ENCODE data around the gene ZNF835.

The ZNF835 gene

GRCh38 chr19:56623006-56623405 is 48.6 kb downstream of the ZNF835 start:
- Histone ChIP-seq H3K36me3 (ENCODE audit: insufficient read depth, low read length) (no peaks in the 10 kb centered on the region; the same call in 1 of the 2 replicates), H3K4me1 (ENCODE audit: control insufficient read depth, insufficient read depth, low read length, unreplicated experiment) (no peaks in the 10 kb centered on the region)

GRCh38 chr19:56622374-56622773 is 49.2 kb downstream of the ZNF835 start:
- Histone ChIP-seq H3K79me2 (ENCODE audit: control insufficient read depth, insufficient read depth, low read length, unreplicated experiment) (no peaks in the 10 kb centered on the region), H3K4me1 (ENCODE audit: control insufficient read depth, insufficient read depth, low read length, unreplicated experiment) (no peaks in the 10 kb centered on the region), H3K27ac (ENCODE audit: low read depth, low read length) (no peak overlapping the region), H2AFZ (ENCODE audit: low read length, unreplicated experiment) (no peak overlapping the region), H3K4me3 (ENCODE audit: low read depth, low read length) (no peak overlapping the region), H3K27me3 (ENCODE audit: insufficient read depth, low read length) (no peaks in the 10 kb centered on the region), H3K36me3 (ENCODE audit: insufficient read depth, low read length) (peaks cover 4% of the 10 kb centered on the region)

More at GRCh38 chr19:56623006-56623405, 48.6 kb downstream of the ZNF835 start:
- Histone ChIP-seq H2AFZ (ENCODE audit: low read length, unreplicated experiment) (no peak overlapping the region), H3K27me3 (ENCODE audit: insufficient read depth, low read length) (no peaks in the 10 kb centered on the region), H3K4me3 (ENCODE audit: low read depth, low read length) (no peak overlapping the region), H3K79me2 (ENCODE audit: control insufficient read depth, insufficient read depth, low read length, unreplicated experiment) (no peaks in the 10 kb centered on the region), H3K27ac (ENCODE audit: low read depth, low read length) (no peak overlapping the region)

GRCh38 chr19:56619121-56619520 is 52.4 kb downstream of the ZNF835 start:
- no peaks in the 10 kb centered on the region for H3K4me1 ChIP-seq (ENCODE audit: control insufficient read depth, insufficient read depth, low read length, unreplicated experiment)
- H2AFZ ChIP-seq (ENCODE audit: low read length, unreplicated experiment): no peak overlapping the region
- H3K27ac ChIP-seq (ENCODE audit: low read depth, low read length): no peak overlapping the region
- H3K79me2 ChIP-seq (ENCODE audit: control insufficient read depth, insufficient read depth, low read length, unreplicated experiment): no peaks in the 10 kb centered on the region
- no peaks in the 10 kb centered on the region for H3K27me3 ChIP-seq (ENCODE audit: insufficient read depth, low read length)
- peaks cover 6% of the 10 kb centered on the region for H3K36me3 ChIP-seq (ENCODE audit: insufficient read depth, low read length)
- H3K4me3 ChIP-seq (ENCODE audit: low read depth, low read length): no peak overlapping the region

- Histone ChIP-seq H3K27me3 (ENCODE audit: insufficient read depth, low read length) (no peaks in the 10 kb centered on the region), H3K79me2 (ENCODE audit: control insufficient read depth, insufficient read depth, low read length, unreplicated experiment) (no peaks in the 10 kb centered on the region), H3K27ac (ENCODE audit: low read depth, low read length) (no peak overlapping the region), H3K36me3 (ENCODE audit: insufficient read depth, low read length) (peaks cover 6% of the 10 kb centered on the region), H3K4me1 (ENCODE audit: control insufficient read depth, insufficient read depth, low read length, unreplicated experiment) (no peaks in the 10 kb centered on the region), H3K4me3 (ENCODE audit: low read depth, low read length) (no peak overlapping the region), H2AFZ (ENCODE audit: low read length, unreplicated experiment) (no peak overlapping the region)
Observed at GRCh38 chr19:56617531-56617930, 54.0 kb downstream of the ZNF835 start.

GRCh38 chr19:56613639-56614038 is 57.9 kb downstream of the ZNF835 start:
- Histone ChIP-seq H3K4me1 (ENCODE audit: control insufficient read depth, insufficient read depth, low read length, unreplicated experiment) (no peaks in the 10 kb centered on the region), H3K36me3 (ENCODE audit: insufficient read depth, low read length) (peaks cover 6% of the 10 kb centered on the region), H3K27ac (ENCODE audit: low read depth, low read length) (no peak overlapping the region), H2AFZ (ENCODE audit: low read length, unreplicated experiment) (no peak overlapping the region), H3K79me2 (ENCODE audit: control insufficient read depth, insufficient read depth, low read length, unreplicated experiment) (no peaks in the 10 kb centered on the region), H3K4me3 (ENCODE audit: low read depth, low read length) (no peak overlapping the region), H3K27me3 (ENCODE audit: insufficient read depth, low read length) (no peaks in the 10 kb centered on the region)

GRCh38 chr19:56612737-56613136 is 58.8 kb downstream of the ZNF835 start:
- H3K36me3 ChIP-seq (ENCODE audit: insufficient read depth, low read length): peaks cover 5% of the 10 kb centered on the region
- H3K4me1 ChIP-seq (ENCODE audit: control insufficient read depth, insufficient read depth, low read length, unreplicated experiment): no peaks in the 10 kb centered on the region
- no peaks in the 10 kb centered on the region for H3K27me3 ChIP-seq (ENCODE audit: insufficient read depth, low read length)
- no peak overlapping the region for H3K27ac ChIP-seq (ENCODE audit: low read depth, low read length)
- H2AFZ ChIP-seq (ENCODE audit: low read length, unreplicated experiment): no peak overlapping the region
- no peak overlapping the region for H3K4me3 ChIP-seq (ENCODE audit: low read depth, low read length)
- no peaks in the 10 kb centered on the region for H3K79me2 ChIP-seq (ENCODE audit: control insufficient read depth, insufficient read depth, low read length, unreplicated experiment)

Measured in ACC112 (cell line).